22Rv1 (cell line): ENCODE data around the gene SLC1A7.
"Not testable (repeated sequence)": the region's sequence is repeated elsewhere in the genome, so short reads cannot be mapped to it uniquely, and the experiment has no call there.

Experiments used
- CTCF ChIP-seq: fragments of 450-650 bp; IDR thresholded peaks from 2 replicates; pipeline ENCODE4 v1.5.1; 2017; ENCODE audit warnings: mild to moderate bottlenecking
- ZFX ChIP-seq: fragments of 450-650 bp; IDR thresholded peaks from 2 replicates; pipeline ENCODE4 v1.6.1; 2017; ENCODE audit warnings: antibody characterized with exemption, borderline replicate concordance

DNA sequence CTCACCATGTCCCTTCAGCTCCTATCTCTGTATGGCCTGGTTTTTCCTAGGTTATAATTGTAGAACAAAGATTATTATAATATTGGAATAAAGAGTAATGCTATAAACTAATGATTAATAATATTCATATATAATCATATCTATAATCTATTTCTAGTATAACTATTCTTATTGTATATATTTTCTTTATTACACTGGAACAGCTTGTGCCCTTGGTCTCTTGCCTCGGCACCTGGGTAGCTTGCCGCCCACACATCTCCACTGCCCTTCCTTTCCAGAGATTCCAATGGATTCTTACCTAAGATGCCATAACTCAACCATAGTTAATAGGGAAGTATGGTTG, 43.5 kb upstream of the SLC1A7 start:
- peak; percentile 46 for TF ChIP-seq CTCF
- TF ChIP-seq ZFX = not testable (repeated sequence)
